K562 (cell line): ENCODE data around the gene UAP1. TPM values are rescaled to one million over a fixed set of nuclear protein-coding genes. Genes with fewer than 3 reads are reported as not detected.

Experiments
- ATAC-seq: fragments of 200-7000 bp; cut with Tn5 transposase; 3 replicates; pipeline ENCODE4 v1.9.1; 2020; ENCODE audit warnings: moderate library complexity
- BruUV-seq: library from RNA; stranded (reverse); fragments of 400-500 nt; replicated peaks from 2 replicates; lab custom pipeline; 2021; lab: Mats Ljungman, UMichigan
- CTCF ChIA-PET: fragments of 300-600 bp; formaldehyde crosslinking; extraction: SDS; loops from one replicate; lab custom pipeline; 2021; ENCODE audit warnings: low intra/inter-chr PET ratio; lab: Yijun Ruan, JAX
- POLR2A ChIA-PET: fragments of 300-600, 350-650 bp; sonication (Branson Sonifier 250); formaldehyde crosslinking; extraction: SDS; loops from one replicate; lab custom pipeline; 2021; ENCODE audit warnings: antibody characterized with exemption, inconsistent platforms; lab: Yijun Ruan, JAX
- DNase-seq, 4 experiments: peaks; one replicate each; pipeline versions ENCODE4 v3.0.0 to v3.0.0-alpha.2; 2011 to 2018; ENCODE audit warnings: low spot score in 3 of 4, mixed read lengths in 3 of 4; ENCODE audit errors: extremely low read depth in 1 of 4
- FAIRE-seq: peaks from 2 replicates; lab custom pipeline; 2011; peaks lifted over from hg19 to GRCh38; lab: Jason Lieb, UNC
- H2AFZ ChIP-seq: 2 replicates; pipeline ENCODE4 v1.6.0; 2011; ENCODE audit warnings: low read depth, low read length, control low read depth, inconsistent platforms
- H3K27ac ChIP-seq: fragments of 200-600 bp; 3 replicates; pipeline ENCODE4 v1.8.0; 2011; ENCODE audit warnings: low read depth, mild to moderate bottlenecking, control low read depth, inconsistent platforms, low read length, moderate library complexity, mixed read lengths; ENCODE audit errors: extremely low read depth
- H3K27me3 ChIP-seq, 2 experiments: fragments of 300-600 bp in 1 of 2; 2 replicates in 1 of 2; 3 replicates in 1 of 2; pipeline versions ENCODE4 v1.6.0 to v1.8.0; 2011; ENCODE audit warnings: inconsistent platforms in 2 of 2, low read length in 2 of 2, mild to moderate bottlenecking in 1 of 2, mixed read lengths in 1 of 2, moderate library complexity in 1 of 2; ENCODE audit not compliant: control insufficient read depth in 2 of 2, insufficient read depth in 2 of 2
- H3K36me3 ChIP-seq: fragments of 300-600 bp; 3 replicates; pipeline ENCODE4 v1.8.0; 2011; ENCODE audit warnings: mild to moderate bottlenecking, low read length, inconsistent platforms; ENCODE audit not compliant: control insufficient read depth, insufficient read depth
- H3K4me1 ChIP-seq, 2 experiments: fragments of 200-600 bp in 1 of 2; replicated peaks in 1 of 2; 2 replicates in 1 of 2; 3 replicates in 1 of 2; pipeline versions ENCODE4 v1.5.1 to v1.8.0; 2011; ENCODE audit warnings: inconsistent platforms in 2 of 2, low read length in 2 of 2, mild to moderate bottlenecking in 1 of 2, mixed read lengths in 1 of 2, moderate library complexity in 1 of 2; ENCODE audit not compliant: control insufficient read depth in 2 of 2, insufficient read depth in 2 of 2
- H3K4me2 ChIP-seq: 2 replicates; pipeline ENCODE4 v1.6.1; 2011; ENCODE audit warnings: low read length, control low read depth, inconsistent platforms, mixed read lengths; ENCODE audit not compliant: insufficient read depth
- H3K4me3 ChIP-seq: fragments of 200-600 bp; sonication (generic), shearing (Covaris generic); 2 replicates; pipeline ENCODE4 v1.5.1; 2016; ENCODE audit warnings: control low read depth, inconsistent platforms
- H3K79me2 ChIP-seq: fragments of 200-600 bp; 3 replicates; pipeline ENCODE4 v1.8.0; 2011; ENCODE audit warnings: low read length, inconsistent platforms; ENCODE audit not compliant: control insufficient read depth, insufficient read depth
- H3K9ac ChIP-seq, 2 experiments: 2 replicates each; pipeline versions ENCODE4 v1.6.0 to v1.6.1; 2011; ENCODE audit warnings: low read depth in 2 of 2, low read length in 2 of 2, control low read depth in 1 of 2, inconsistent platforms in 1 of 2, mild to moderate bottlenecking in 1 of 2, mixed read lengths in 1 of 2; ENCODE audit not compliant: insufficient read depth in 1 of 2
- H3K9me1 ChIP-seq: one replicate; pipeline ENCODE4 v1.6.0; 2011; ENCODE audit warnings: inconsistent platforms, mild to moderate bottlenecking, low read length, moderate library complexity; ENCODE audit not compliant: control insufficient read depth, insufficient read depth
- H3K9me3 ChIP-seq: replicated peaks from 2 replicates; pipeline ENCODE4 v1.5.1; 2011; ENCODE audit warnings: low read depth, low read length, inconsistent platforms; ENCODE audit not compliant: control insufficient read depth, insufficient read depth
- H4K20me1 ChIP-seq: replicated peaks from 2 replicates; pipeline ENCODE4 v1.6.1; 2011; ENCODE audit warnings: low read length, inconsistent platforms, mixed read lengths; ENCODE audit not compliant: control insufficient read depth, insufficient read depth
- FOXK1 ChIP-seq: sonication (generic); formaldehyde crosslinking; IDR thresholded peaks from 2 replicates; pipeline ENCODE4 v1.8.0; 2022; ENCODE audit warnings: missing genetic modification reagents, mild to moderate bottlenecking, borderline replicate concordance
- GATAD2A ChIP-seq: fragments of 450-650 bp; IDR thresholded peaks from 2 replicates; pipeline ENCODE4 v1.6.1; 2017
- MAFG ChIP-seq: fragments of 450-650 bp; conservative IDR thresholded peaks from 2 replicates; pipeline ENCODE4 v1.6.1; 2016; ENCODE audit warnings: missing genetic modification characterization, missing compliant biosample characterization
- MAZ ChIP-seq, 2 experiments: fragments of 450-650 bp in 1 of 2; sonication (generic) in 1 of 2; formaldehyde crosslinking; IDR thresholded peaks in 1 of 2; conservative IDR thresholded peaks in 1 of 2; 2 replicates each; pipeline versions ENCODE4 v1.4.0 to v1.5.0; 2020; ENCODE audit warnings: mild to moderate bottlenecking in 1 of 2, missing genetic modification reagents in 1 of 2
- POU5F1 ChIP-seq: fragments of 150-350 bp; IDR thresholded peaks from 2 replicates; pipeline ENCODE4 v1.6.1; 2014; ENCODE audit warnings: borderline replicate concordance, low read length, low read depth, mild to moderate bottlenecking; ENCODE audit not compliant: partially characterized antibody
- ZNF175 ChIP-seq: fragments of 200-800 bp; sonication (Bioruptor generic); IDR thresholded peaks from 2 replicates; pipeline ENCODE4 v1.6.1; 2016; ENCODE audit warnings: low read depth, mild to moderate bottlenecking, missing genetic modification characterization, missing compliant biosample characterization
- WGBS: fragments of 100-300 bp; shearing (Covaris generic); methylation state at CpG from one replicate; pipeline ENCODE4 v1.1.6; 2016; ENCODE audit warnings: low coverage, mixed read lengths; ENCODE audit not compliant: insufficient coverage; ENCODE audit errors: missing lambda C conversion rate; 5-methylcytosine and 5-hydroxymethylcytosine counted together
- in situ Hi-C: fragments of 300-500 bp; cut with MboI; formaldehyde crosslinking; loops from 4 replicates; pipeline ENCODE4 v1.15.0; 2018; ENCODE audit warnings: inconsistent platforms, mixed read lengths
- intact Hi-C: fragments of 100-400 bp; cut with micrococcal nuclease; formaldehyde crosslinking; loops from 2 replicates; pipeline ENCODE4 v1.14.2; 2022
- polyA plus RNA-seq, 8 experiments: library from polyadenylated mRNA; depleted of rRNA in 4 of 8; stranded (reverse) in 5 of 8; unstranded in 3 of 8; fragments of >200 nt; fragmentation: Nextera tagmentation in 2 of 8; fragmentation: Illumina TruSeq in 1 of 8; extraction: Ambion mirVana in 2 of 8; extraction: Trizol in 1 of 8; gene quantifications; 2 replicates each; pipeline versions ENCODE4 v1.2.1 to v1.2.3, GENCODE V29; 2011 to 2014; ENCODE audit warnings: inconsistent platforms in 1 of 8, missing spikeins in 1 of 8
- total RNA-seq, 7 experiments: library from RNA; depleted of rRNA in 6 of 7; stranded (reverse); fragments of >200 nt in 6 of 7; fragmentation: Illumina TruSeq in 2 of 7; extraction: Trizol in 2 of 7; gene quantifications; 2 replicates each; pipeline versions ENCODE4 v1.2.1 to v1.2.3, GENCODE V29; 2011 to 2021; ENCODE audit warnings: low replicate concordance in 1 of 7
- TF ChIP-seq, protein P1 (sequence below): fragments of 450-650 bp; IDR thresholded peaks from 2 replicates; pipeline ENCODE4 v1.6.1; 2016

Gene UAP1
- total and polyA plus RNA-seq, 9 of the 15 experiments (the other 6 are each of a cell fraction or from before 2014, with no cell fraction given), result 182 to 317 (median 213) TPM

GRCh38 chr1:162530988-162531319 is 30.6 kb upstream of the UAP1 start:
- in situ Hi-C loops, result no loop called here
- FAIRE-seq, result no peak
- intact Hi-C loops, result no loop called here
- 0 out of 3 replicates have a peak, but pooled peaks cover 6% of the 10 kb centered on the region for H3K79me2 ChIP-seq
- no peak overlapping the region for H3K4me2 ChIP-seq
- 100% methylated on average over 1 of the region's 1 CpG for WGBS
- H2AFZ ChIP-seq, result no peak overlapping the region
- BruUV-seq, result no TSS peak
- POLR2A ChIA-PET, result interaction anchor here (0.6 to 1.5 kb wide), 2 partner anchors 9 to 134 kb away, joined by 4 to 6 read pairs; no protein-coding TSS in a partner anchor
- H3K36me3 ChIP-seq, result peaks cover 32% of the 10 kb centered on the region
- no peak for TF ChIP-seq GATAD2A
- TF ChIP-seq, protein P1, sequence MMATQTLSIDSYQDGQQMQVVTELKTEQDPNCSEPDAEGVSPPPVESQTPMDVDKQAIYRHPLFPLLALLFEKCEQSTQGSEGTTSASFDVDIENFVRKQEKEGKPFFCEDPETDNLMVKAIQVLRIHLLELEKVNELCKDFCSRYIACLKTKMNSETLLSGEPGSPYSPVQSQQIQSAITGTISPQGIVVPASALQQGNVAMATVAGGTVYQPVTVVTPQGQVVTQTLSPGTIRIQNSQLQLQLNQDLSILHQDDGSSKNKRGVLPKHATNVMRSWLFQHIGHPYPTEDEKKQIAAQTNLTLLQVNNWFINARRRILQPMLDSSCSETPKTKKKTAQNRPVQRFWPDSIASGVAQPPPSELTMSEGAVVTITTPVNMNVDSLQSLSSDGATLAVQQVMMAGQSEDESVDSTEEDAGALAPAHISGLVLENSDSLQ, result peak; percentile 62
- TF ChIP-seq, all 486 proteins: peak for 1
- H3K4me1 ChIP-seq, result no peaks in the 10 kb centered on the region
- DNase-seq (no peak), ATAC-seq (no peak)
- H3K9ac ChIP-seq, result no peak overlapping the region
- H4K20me1 ChIP-seq, result no peaks in the 10 kb centered on the region
- no peak overlapping the region for H3K4me3 ChIP-seq
- CTCF ChIA-PET, result no interaction called here
- no peak overlapping the region for H3K27ac ChIP-seq
- no peaks in the 10 kb centered on the region for H3K9me1 ChIP-seq
- H3K27me3 ChIP-seq, result no peaks in the 10 kb centered on the region
- H3K9me3 ChIP-seq, result no peaks in the 10 kb centered on the region

- Histone ChIP-seq H2AFZ (no peak overlapping the region), H3K4me1 (0 out of 5 replicates have a peak, but pooled peaks cover 0 to 3% of the 10 kb centered on the region in 2 experiments), H3K9me3 (no peaks in the 10 kb centered on the region), H3K9me1 (no peaks in the 10 kb centered on the region), H3K79me2 (no peaks in the 10 kb centered on the region), H3K4me3 (no peak overlapping the region), H3K4me2 (no peak overlapping the region), H3K27me3 (no peaks in the 10 kb centered on the region), H3K27ac (no peak overlapping the region), H3K36me3 (no peaks in the 10 kb centered on the region), H3K9ac (no peak overlapping the region), H4K20me1 (no peaks in the 10 kb centered on the region)
- intact Hi-C loops (no loop called here), in situ Hi-C loops (no loop called here)
- ChIA-PET POLR2A (interaction anchor here (1.0 kb wide), 1 partner anchor 13 kb away, joined by 4 read pairs; no protein-coding TSS in a partner anchor), CTCF (no interaction called here)
- TF ChIP-seq MAZ (CRISPR knock-in tag; conservative IDR thresholded peaks at IDR 0.05 in 1 of 2, IDR thresholded peaks at IDR 0.05 in 1 of 2) (no peak), GATAD2A (no peak), FOXK1 (no peak), MAFG (no peak), ZNF175 (CRISPR knock-in tag) (no peak), POU5F1 (no peak)
- no TSS peak for BruUV-seq
- WGBS, result 27% methylated on average over 1 of the region's 1 CpG
- ATAC-seq (no peak), DNase-seq (no peak), FAIRE-seq (no peak)
These were observed 26.0 kb upstream of the UAP1 start for GRCh38 chr1:162535501-162535900.
